K562 (cell line): ENCODE data around the gene FHDC1.

Experiments used
- ARID4B ChIP-seq: sonication (generic); formaldehyde crosslinking; IDR thresholded peaks from 2 replicates; pipeline ENCODE4 v1.8.0; 2022; ENCODE audit warnings: mild to moderate bottlenecking, missing genetic modification reagents
- CTCF ChIP-seq, 3 experiments: IDR thresholded peaks in 2 of 3; conservative IDR thresholded peaks in 1 of 3; 2 replicates each; pipeline ENCODE4 v1.5.1; 2011 to 2012; ENCODE audit warnings: low read length in 3 of 3, mild to moderate bottlenecking in 3 of 3, control low read depth in 2 of 3, improper control_type of control experiment in 1 of 3, inconsistent platforms in 1 of 3, low read depth in 1 of 3, mixed read lengths in 1 of 3, moderate library complexity in 1 of 3; ENCODE audit not compliant: insufficient read depth in 2 of 3
- EZH2 ChIP-seq: IDR thresholded peaks from 2 replicates; pipeline ENCODE4 v1.6.1; 2012; ENCODE audit warnings: low read depth, mild to moderate bottlenecking, inconsistent platforms, low read length, borderline replicate concordance
- HNRNPH1 ChIP-seq: fragments of 200-400 bp; formaldehyde crosslinking; optimal IDR thresholded peaks from 2 replicates; pipeline ENCODE3; 2017; ENCODE audit warnings: low read depth, mild to moderate bottlenecking, low read length, moderate library complexity
- LARP7 ChIP-seq: fragments of 450-650 bp; IDR thresholded peaks from 2 replicates; pipeline ENCODE4 v1.6.1; 2016
- MBD1 ChIP-seq: fragments of 250-450 bp; sonication (Bioruptor Pico); IDR thresholded peaks from 2 replicates; pipeline ENCODE4 v1.8.0; 2022; ENCODE audit warnings: inconsistent platforms
- MXD1 ChIP-seq: fragments of 250-450 bp; sonication (Bioruptor Pico); IDR thresholded peaks from 2 replicates; pipeline ENCODE4 v1.8.0; 2021; ENCODE audit warnings: borderline replicate concordance, mild to moderate bottlenecking, moderate library complexity; ENCODE audit not compliant: poor library complexity, severe bottlenecking
- POLR2A ChIP-seq: fragments of 450-650 bp; conservative IDR thresholded peaks from 2 replicates; pipeline ENCODE4 v1.6.1; 2016
- RB1 ChIP-seq: fragments of 450-650 bp; IDR thresholded peaks from 2 replicates; pipeline ENCODE4 v1.6.1; 2017; ENCODE audit warnings: low read depth, mild to moderate bottlenecking
- RBBP5 ChIP-seq: fragments of 200-600 bp; sonication (generic); IDR thresholded peaks from 2 replicates; pipeline ENCODE4 v1.6.1; 2012; ENCODE audit warnings: borderline replicate concordance, mild to moderate bottlenecking, low read length, control low read depth, inconsistent platforms; ENCODE audit not compliant: insufficient read depth, poor library complexity, severe bottlenecking
- ZNF239 ChIP-seq: fragments of 250-450 bp; sonication (Bioruptor Pico); IDR thresholded peaks from 2 replicates; pipeline ENCODE4 v1.4.0; 2020; ENCODE audit warnings: mild to moderate bottlenecking
- ZNF512 ChIP-seq: IDR thresholded peaks from 2 replicates; pipeline ENCODE4 v1.6.1; 2016; ENCODE audit warnings: missing genetic modification characterization, missing compliant biosample characterization
- ZNF644 ChIP-seq: fragments of 200-800 bp; sonication (Bioruptor generic); IDR thresholded peaks from 2 replicates; pipeline ENCODE4 v1.6.1; 2016; ENCODE audit warnings: low read depth, missing genetic modification characterization, missing compliant biosample characterization

- TF ChIP-seq RB1 (no peak), HNRNPH1 (no peak), LARP7 (no peak), MBD1 (CRISPR knock-in tag) (no peak), ZNF644 (tag) (no peak), CTCF (IDR thresholded peaks at IDR 0.05 in 2 of 3, conservative IDR thresholded peaks at IDR 0.05 in 1 of 3; ENCODE audit: insufficient read depth in 2 of 3, low read depth in 1 of 3, low read length in 3 of 3) (no peak), EZH2 (no peak), POLR2A (no peak), RBBP5 (no peak), ARID4B (CRISPR knock-in tag) (no peak), ZNF239 (no peak), MXD1 (no peak), ZNF512 (tag) (no peak)
Observed at GRCh38 chr4:152917543-152918395, 18.4 kb upstream of the FHDC1 start.
